Activated naive CD4-positive, alpha-beta T cell treated with anti-CD3 and anti-CD28 coated beads, Interleukin-2, amount 50 U/mL, for 72 hours (primary cell): ENCODE data around the gene NASP. TPM values are rescaled to one million over a fixed set of nuclear protein-coding genes. Genes with fewer than 3 reads are reported as not detected.

Source experiments
- ATAC-seq, 2 donors: fragments of 150-1000 bp; cut with Tn5 transposase; 2 replicates each; pipeline ENCODE4 v1.10.0; 2021; ENCODE audit warnings: mild to moderate bottlenecking in 2 of 2, moderate library complexity in 2 of 2
- DNase-seq, 2 donors: peaks; one replicate each; pipeline ENCODE4 v3.0.0; 2021 to 2022; ENCODE audit warnings: low spot score in 2 of 2
- H3K27ac Mint-ChIP-seq, 2 donors: one replicate each; pipeline ENCODE4 v1.8.0; 2022; ENCODE audit warnings: mild to moderate bottlenecking in 2 of 2, mixed read lengths in 2 of 2
- H3K36me3 Mint-ChIP-seq, 2 donors: one replicate each; pipeline ENCODE4 v1.8.0; 2022; ENCODE audit warnings: mixed read lengths in 2 of 2
- H3K9me3 Mint-ChIP-seq, 2 donors: one replicate each; pipeline ENCODE4 v1.8.0; 2022; ENCODE audit warnings: mixed read lengths in 2 of 2
- total RNA-seq, 2 donors: library from RNA; stranded (reverse); gene quantifications; one replicate each; pipeline ENCODE4 v1.2.3, GENCODE V29; 2022

Gene NASP
- total RNA-seq, 2 donors from 2014 or later: 178 to 319 TPM

GRCh38 chr1:45630429-45630828 is 46.6 kb downstream of the NASP start:
- no peak for ATAC-seq
- Mint-ChIP-seq H3K36me3 (peaks cover 0 to 12% of the 10 kb centered on the region in 2 donors), H3K27ac (no peak overlapping the region), H3K9me3 (no peaks in the 10 kb centered on the region)
- no peak for DNase-seq

- H3K27ac Mint-ChIP-seq: no peak overlapping the region
- H3K36me3 Mint-ChIP-seq: peaks cover 3 to 7% of the 10 kb centered on the region in 2 donors
- no peaks in the 10 kb centered on the region for H3K9me3 Mint-ChIP-seq
- DNase-seq (no peak), ATAC-seq (no peak)
Measured at GRCh38 chr1:45635211-45635610, 51.4 kb downstream of the NASP start.

GRCh38 chr1:45640293-45640692 is 56.5 kb downstream of the NASP start:
- H3K27ac Mint-ChIP-seq: no peak overlapping the region
- no peak for DNase-seq
- no peak for ATAC-seq
- H3K9me3 Mint-ChIP-seq: no peaks in the 10 kb centered on the region
- peaks cover 0 to 10% of the 10 kb centered on the region in 2 donors for H3K36me3 Mint-ChIP-seq

- Mint-ChIP-seq H3K36me3 (peaks cover 0 to 10% of the 10 kb centered on the region in 2 donors), H3K9me3 (no peaks in the 10 kb centered on the region), H3K27ac (peak overlapping the region in 1 of 2 donors; percentile 58)
- DNase-seq (no peak), ATAC-seq (no peak)
Measured at GRCh38 chr1:45643321-45643720, 59.5 kb downstream of the NASP start.

GRCh38 chr1:45643978-45644377 is 60.1 kb downstream of the NASP start:
- Mint-ChIP-seq H3K36me3 (peaks cover 0 to 10% of the 10 kb centered on the region in 2 donors), H3K9me3 (no peaks in the 10 kb centered on the region), H3K27ac (no peak overlapping the region)
- no peak for DNase-seq
- no peak for ATAC-seq

GRCh38 chr1:45644661-45645060 is 60.8 kb downstream of the NASP start:
- Mint-ChIP-seq H3K27ac (no peak overlapping the region), H3K36me3 (peaks cover 0 to 10% of the 10 kb centered on the region in 2 donors), H3K9me3 (no peaks in the 10 kb centered on the region)
- no peak for ATAC-seq
- DNase-seq: no peak

GRCh38 chr1:45647248-45648021 is 63.6 kb downstream of the NASP start:
- ATAC-seq: no peak
- H3K36me3 Mint-ChIP-seq: no peaks in the 10 kb centered on the region
- no peak for DNase-seq
- H3K9me3 Mint-ChIP-seq: no peaks in the 10 kb centered on the region
- peak overlapping the region; percentile 18 to 59 for H3K27ac Mint-ChIP-seq

- Mint-ChIP-seq H3K27ac (peak overlapping the region in 1 of 2 donors; percentile 75), H3K36me3 (peaks cover 4 to 27% of the 10 kb centered on the region in 2 donors), H3K9me3 (no peaks in the 10 kb centered on the region)
- ATAC-seq (peak; percentile 97 to 98), DNase-seq (no peak)
Measured at GRCh38 chr1:45654540-45655280, 70.9 kb downstream of the NASP start.

- ATAC-seq: no peak
- H3K36me3 Mint-ChIP-seq: peaks cover 4 to 27% of the 10 kb centered on the region in 2 donors
- no peak for DNase-seq
- peak overlapping the region in 1 of 2 donors; percentile 68 for H3K27ac Mint-ChIP-seq
- no peaks in the 10 kb centered on the region for H3K9me3 Mint-ChIP-seq
Measured at GRCh38 chr1:45656573-45657226, 72.9 kb downstream of the NASP start.

- H3K9me3 Mint-ChIP-seq: no peaks in the 10 kb centered on the region
- DNase-seq: no peak
- H3K27ac Mint-ChIP-seq: no peak overlapping the region
- H3K36me3 Mint-ChIP-seq: peaks cover 4 to 27% of the 10 kb centered on the region in 2 donors
- no peak for ATAC-seq
Measured at GRCh38 chr1:45658171-45658570, 74.3 kb downstream of the NASP start.

- ATAC-seq (no peak), DNase-seq (no peak)
- no peak overlapping the region for H3K27ac Mint-ChIP-seq
- peaks cover 4 to 27% of the 10 kb centered on the region in 2 donors for H3K36me3 Mint-ChIP-seq
- no peaks in the 10 kb centered on the region for H3K9me3 Mint-ChIP-seq
Measured at GRCh38 chr1:45659222-45659621, 75.4 kb downstream of the NASP start.

GRCh38 chr1:45660336-45660735 is 76.5 kb downstream of the NASP start:
- peaks cover under 1 to 16% of the 10 kb centered on the region in 2 donors for H3K36me3 Mint-ChIP-seq
- H3K27ac Mint-ChIP-seq: no peak overlapping the region
- DNase-seq: no peak
- no peaks in the 10 kb centered on the region for H3K9me3 Mint-ChIP-seq
- no peak for ATAC-seq

- no peak for ATAC-seq
Measured at GRCh38 chr1:45666836-45667235, 83.0 kb downstream of the NASP start.

GRCh38 chr1:45667321-45668111 is 83.7 kb downstream of the NASP start:
- peaks cover 0 to 6% of the 10 kb centered on the region in 2 donors for H3K36me3 Mint-ChIP-seq
- no peak for ATAC-seq
- H3K9me3 Mint-ChIP-seq: peaks cover 0 to 4% of the 10 kb centered on the region in 2 donors
- H3K27ac Mint-ChIP-seq: no peak overlapping the region
- DNase-seq: no peak

More at GRCh38 chr1:45666836-45667235, 83.0 kb downstream of the NASP start:
- peaks cover 0 to 6% of the 10 kb centered on the region in 2 donors for H3K36me3 Mint-ChIP-seq
- H3K27ac Mint-ChIP-seq: no peak overlapping the region
- peaks cover 0 to 4% of the 10 kb centered on the region in 2 donors for H3K9me3 Mint-ChIP-seq
- DNase-seq: no peak
